ENCODE results near the gene TMEM175.

DNA sequence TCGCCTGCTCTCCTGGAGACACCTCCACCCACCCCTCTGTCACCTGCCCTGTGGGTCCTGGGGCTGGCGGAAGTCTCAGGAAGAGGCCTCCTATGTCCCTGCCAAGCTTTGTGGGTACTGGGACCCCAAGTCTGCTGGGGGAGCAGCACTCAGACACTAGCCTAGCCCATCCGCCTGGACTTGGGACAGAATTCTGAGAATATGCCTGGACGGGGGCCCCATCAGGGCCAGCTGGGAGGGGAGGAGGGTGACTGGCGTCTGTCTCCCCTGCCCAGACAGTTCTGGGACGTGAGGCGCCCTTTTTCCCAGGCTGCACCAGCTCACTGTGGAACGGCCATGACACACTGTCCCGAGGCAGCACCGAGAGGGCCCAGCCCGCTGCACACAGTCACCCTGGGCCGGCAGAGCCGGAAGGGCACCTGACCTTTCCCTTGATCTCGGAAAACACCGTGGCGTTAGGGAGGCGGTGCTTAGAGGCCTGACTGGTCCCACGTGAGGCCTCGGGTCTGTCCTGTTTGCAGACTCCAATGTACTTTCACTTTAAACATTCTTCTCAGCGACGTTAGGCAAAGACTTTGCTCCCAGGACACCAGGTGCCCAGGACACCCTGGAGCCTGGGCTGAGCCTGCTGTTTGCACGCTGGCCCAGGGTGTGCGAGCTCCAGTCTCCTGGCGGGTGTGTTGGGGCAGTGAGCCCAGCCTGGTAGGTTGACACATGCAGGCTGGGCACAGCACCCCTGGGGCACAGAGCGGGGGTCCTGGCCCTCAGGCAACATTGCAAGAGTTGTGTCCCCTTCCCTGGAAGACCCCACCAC, 60.2 kb downstream of the TMEM175 start:
- TF ChIP-seq EP300 (IDR thresholded peaks at IDR 0.05), result no peak
- TF ChIP-seq, protein P1, sequence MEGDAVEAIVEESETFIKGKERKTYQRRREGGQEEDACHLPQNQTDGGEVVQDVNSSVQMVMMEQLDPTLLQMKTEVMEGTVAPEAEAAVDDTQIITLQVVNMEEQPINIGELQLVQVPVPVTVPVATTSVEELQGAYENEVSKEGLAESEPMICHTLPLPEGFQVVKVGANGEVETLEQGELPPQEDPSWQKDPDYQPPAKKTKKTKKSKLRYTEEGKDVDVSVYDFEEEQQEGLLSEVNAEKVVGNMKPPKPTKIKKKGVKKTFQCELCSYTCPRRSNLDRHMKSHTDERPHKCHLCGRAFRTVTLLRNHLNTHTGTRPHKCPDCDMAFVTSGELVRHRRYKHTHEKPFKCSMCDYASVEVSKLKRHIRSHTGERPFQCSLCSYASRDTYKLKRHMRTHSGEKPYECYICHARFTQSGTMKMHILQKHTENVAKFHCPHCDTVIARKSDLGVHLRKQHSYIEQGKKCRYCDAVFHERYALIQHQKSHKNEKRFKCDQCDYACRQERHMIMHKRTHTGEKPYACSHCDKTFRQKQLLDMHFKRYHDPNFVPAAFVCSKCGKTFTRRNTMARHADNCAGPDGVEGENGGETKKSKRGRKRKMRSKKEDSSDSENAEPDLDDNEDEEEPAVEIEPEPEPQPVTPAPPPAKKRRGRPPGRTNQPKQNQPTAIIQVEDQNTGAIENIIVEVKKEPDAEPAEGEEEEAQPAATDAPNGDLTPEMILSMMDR (IDR thresholded peaks at IDR 0.05), result no peak
